NCI-H345 (cell line): Measurements from ENCODE around the gene CNPY1.
A peak's percentile ranks its signal among the peaks of the same experiment; 100 is the strongest.

Experiments used
- DNase-seq: peaks from one replicate; lab custom pipeline; 2025; lab: John Stamatoyannopoulos, UW

Gene CNPY1

GRCh38 chr7:155558961-155559360 is 12.6 kb upstream of the CNPY1 start:
- no peak for DNase-seq

- DNase-seq, result no peak
Measured at GRCh38 chr7:155558351-155558750, 12.0 kb upstream of the CNPY1 start.

- no peak for DNase-seq
Measured at GRCh38 chr7:155557778-155558177, 11.4 kb upstream of the CNPY1 start.

GRCh38 chr7:155556763-155557162 is 10.4 kb upstream of the CNPY1 start:
- no peak for DNase-seq

- DNase-seq, result no peak
Measured at GRCh38 chr7:155555116-155555695, 8.8 kb upstream of the CNPY1 start.

GRCh38 chr7:155553871-155554270 is 7.5 kb upstream of the CNPY1 start:
- no peak for DNase-seq

- no peak for DNase-seq
Measured at GRCh38 chr7:155551785-155552611, 5.6 kb upstream of the CNPY1 start.

- no peak for DNase-seq
Measured at GRCh38 chr7:155550916-155551315, 4.6 kb upstream of the CNPY1 start.

- DNase-seq, result no peak
Measured at GRCh38 chr7:155549226-155549625, 2.9 kb upstream of the CNPY1 start.

GRCh38 chr7:155547161-155547791 is 917 bp upstream of the CNPY1 start:
- DNase-seq, result no peak

- DNase-seq, result no peak
Measured at GRCh38 chr7:155545348-155545747, 1.0 kb downstream of the CNPY1 start.

- no peak for DNase-seq
Measured at GRCh38 chr7:155544485-155544884, 1.9 kb downstream of the CNPY1 start.

GRCh38 chr7:155543926-155544325 is 2.4 kb downstream of the CNPY1 start:
- no peak for DNase-seq

- no peak for DNase-seq
Measured at GRCh38 chr7:155543011-155543876, 3.1 kb downstream of the CNPY1 start.

- DNase-seq, result no peak
Measured at GRCh38 chr7:155541986-155542675, 4.2 kb downstream of the CNPY1 start.

- DNase-seq, result no peak
Measured at GRCh38 chr7:155540553-155540952, 5.8 kb downstream of the CNPY1 start.

GRCh38 chr7:155538293-155538692 is 8.1 kb downstream of the CNPY1 start:
- DNase-seq, result no peak

- no peak for DNase-seq
Measured at GRCh38 chr7:155536451-155536850, 9.9 kb downstream of the CNPY1 start.

- no peak for DNase-seq
Measured at GRCh38 chr7:155534691-155535090, 11.7 kb downstream of the CNPY1 start.

- peak; percentile 34 for DNase-seq
Measured at GRCh38 chr7:155533827-155534690, 12.3 kb downstream of the CNPY1 start.
